GM19395 (cell line): ENCODE measurements around the gene CUX1.
"Not testable (repeated sequence)": the region's sequence is repeated elsewhere in the genome, so short reads cannot be mapped to it uniquely, and the experiment has no call there.

Experiments used
- ATAC-seq: cut with Tn5 transposase; IDR thresholded peaks from one replicate; pipeline ENCODE4 v1.9.1; 2021; ENCODE audit warnings: mild to moderate bottlenecking, moderate library complexity; ENCODE audit not compliant: unreplicated experiment

Gene CUX1

DNA sequence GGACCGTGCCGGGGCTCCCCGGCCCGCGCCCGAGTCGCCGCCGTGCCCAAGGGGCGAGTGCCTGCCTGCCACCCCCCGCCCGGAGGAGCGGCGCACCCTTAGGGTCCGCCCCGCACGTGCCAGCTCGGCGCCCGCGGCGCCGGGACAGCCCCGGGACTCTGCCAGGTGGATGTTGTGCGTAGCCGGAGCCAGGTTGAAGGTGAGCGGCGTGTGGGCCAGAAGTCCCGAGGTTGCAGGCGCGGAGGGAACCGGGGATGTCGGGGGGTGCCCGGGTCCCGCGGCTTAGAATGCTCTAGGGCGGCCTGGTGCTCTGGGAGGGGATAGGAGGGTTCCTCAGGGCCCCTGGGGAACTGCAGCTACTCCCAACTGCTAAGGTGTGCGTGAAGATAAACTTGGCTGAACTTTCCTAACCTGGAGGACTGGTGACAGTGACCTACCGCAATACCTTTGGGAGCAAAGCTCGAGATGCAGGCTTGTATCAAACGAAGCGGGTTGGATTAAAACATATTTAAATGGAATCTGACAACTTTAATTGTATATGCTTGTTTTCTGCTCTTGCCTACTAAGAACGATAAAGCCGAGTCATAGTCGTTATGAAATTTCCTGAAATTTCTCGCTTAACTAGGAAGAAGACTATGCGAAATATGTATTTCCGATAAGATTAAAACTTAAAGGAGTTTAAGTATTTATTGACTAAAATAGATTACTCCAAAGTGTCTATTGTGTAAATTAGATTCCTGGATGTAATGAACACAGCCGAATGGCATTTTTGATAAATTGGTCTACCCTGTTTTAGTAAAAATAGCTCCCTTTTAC lies at the start of gene CUX1:
TSS of gene CUX1 (plus strand) at position 156 of the 816 bp plus-strand sequence. CDS start at position 170, 14 bp downstream.
- ATAC-seq = no peak

GRCh38 chr7:101768280-101768679 lies 49.1 kb upstream of the CUX1 start:
- ATAC-seq = no peak

GRCh38 chr7:101770466-101770865 lies 47.0 kb upstream of the CUX1 start:
- no peak for ATAC-seq

- ATAC-seq = no peak
Measured at GRCh38 chr7:101772508-101773211, 44.8 kb upstream of the CUX1 start.

GRCh38 chr7:101775181-101775580 lies 42.2 kb upstream of the CUX1 start:
- ATAC-seq = no peak

- ATAC-seq = no peak
Measured at GRCh38 chr7:101778026-101778580, 39.3 kb upstream of the CUX1 start.

DNA sequence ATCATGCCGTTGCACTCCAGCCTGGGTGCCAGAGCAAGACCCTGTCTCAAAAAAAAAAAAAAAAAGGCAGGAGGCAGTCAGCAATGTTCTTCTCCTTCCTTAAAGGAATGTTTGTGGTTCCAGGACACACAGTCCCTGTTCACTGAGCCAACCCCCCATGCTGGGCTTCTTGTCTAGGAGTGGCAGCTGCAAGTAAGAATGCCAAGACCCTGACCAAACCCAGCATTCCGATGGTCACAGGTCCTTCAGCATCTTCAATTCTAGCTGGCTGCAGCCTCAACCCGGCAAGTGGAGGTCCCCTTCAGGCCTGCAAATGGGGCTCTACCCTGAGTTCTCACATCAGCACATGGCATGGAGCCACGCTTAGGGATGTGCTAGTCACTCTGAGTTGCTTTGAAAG lies 38.2 kb upstream of the CUX1 start:
- ATAC-seq = no peak

GRCh38 chr7:101780281-101780680 lies 37.1 kb upstream of the CUX1 start:
- ATAC-seq = no peak

GRCh38 chr7:101781439-101781838 lies 36.0 kb upstream of the CUX1 start:
- ATAC-seq = no peak

- no peak for ATAC-seq
Measured at GRCh38 chr7:101782476-101782875, 35.0 kb upstream of the CUX1 start.

- no peak for ATAC-seq
Measured at GRCh38 chr7:101782896-101783295, 34.5 kb upstream of the CUX1 start.

- no peak for ATAC-seq
Measured at GRCh38 chr7:101783381-101784181, 33.8 kb upstream of the CUX1 start.

GRCh38 chr7:101784292-101785127 lies 32.9 kb upstream of the CUX1 start:
- ATAC-seq = no peak

DNA sequence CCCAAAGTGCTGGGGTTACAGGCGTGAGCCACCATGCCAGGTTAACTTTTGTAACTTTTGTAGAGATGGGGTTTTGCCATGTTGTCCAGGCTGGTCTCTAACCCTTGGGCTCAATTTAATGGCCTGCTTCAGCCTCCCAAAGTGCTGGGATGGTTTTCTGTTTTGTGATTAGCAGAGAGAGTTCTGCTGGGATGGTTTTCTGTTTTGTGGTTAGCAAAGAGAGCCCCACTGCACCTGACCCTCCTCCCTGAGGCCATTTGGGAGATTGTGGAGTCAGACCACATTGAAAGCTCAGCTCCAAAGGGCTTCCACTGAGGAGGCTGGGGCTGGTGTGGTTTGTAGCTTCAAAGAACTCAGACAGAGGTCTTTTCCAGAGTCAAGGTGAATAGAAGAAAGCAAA lies 29.6 kb upstream of the CUX1 start:
- ATAC-seq = no peak

DNA sequence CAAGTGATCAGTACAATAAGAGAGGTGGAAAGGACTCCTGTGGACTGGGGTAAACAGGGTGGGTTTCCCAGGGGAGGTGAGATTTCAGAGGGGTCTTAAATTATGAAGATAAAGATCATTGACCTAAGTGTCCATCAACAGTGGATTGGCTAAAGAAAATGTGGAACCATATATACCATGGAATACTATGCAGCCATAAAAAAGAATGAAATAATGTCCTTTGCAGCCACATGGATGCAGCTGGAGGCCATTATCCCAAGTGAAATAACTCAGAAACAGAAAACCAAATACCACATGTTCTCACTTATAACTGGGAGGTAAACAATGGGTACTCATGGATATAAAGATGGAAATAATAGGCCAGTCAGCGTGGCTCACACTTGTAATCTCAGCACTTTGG lies 28.9 kb upstream of the CUX1 start:
- ATAC-seq = no peak

DNA sequence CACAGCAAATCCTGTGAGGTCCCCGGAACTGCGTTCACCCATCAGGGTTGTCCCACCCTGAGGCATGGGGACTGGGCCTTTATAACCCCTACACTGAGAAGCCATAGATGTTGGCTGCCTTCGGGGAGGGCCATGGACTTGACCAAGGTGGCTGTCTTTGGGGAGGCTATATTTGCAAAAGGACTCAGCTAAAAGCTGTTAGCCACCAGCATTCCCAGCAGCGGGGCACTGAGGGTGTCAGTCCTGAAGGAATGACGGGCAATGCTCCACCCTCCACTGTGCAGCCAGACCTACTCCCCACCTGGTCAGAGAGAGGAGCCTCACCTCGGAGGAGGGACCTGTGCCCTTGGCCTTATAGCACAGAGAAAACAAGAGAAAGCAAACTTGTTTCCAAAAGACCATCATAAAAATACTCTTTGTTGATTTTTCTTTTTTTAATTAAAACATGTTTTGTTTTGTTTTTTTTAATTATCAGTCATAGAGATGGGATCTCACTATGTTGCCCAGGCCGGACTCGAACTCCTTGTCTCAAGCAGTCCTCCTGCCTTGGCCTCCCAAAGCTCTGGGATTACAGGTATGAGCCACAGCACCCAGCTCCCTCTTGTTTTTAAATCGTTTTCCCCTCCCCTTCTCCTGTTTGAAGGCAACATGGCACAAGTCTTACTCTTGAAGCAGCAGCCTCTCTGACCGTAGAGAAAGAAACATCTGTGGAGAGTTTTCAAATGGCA lies 26.7 kb upstream of the CUX1 start:
- no peak for ATAC-seq

GRCh38 chr7:101792051-101792681 lies 25.3 kb upstream of the CUX1 start:
- ATAC-seq = no peak

GRCh38 chr7:101792682-101793071 lies 24.7 kb upstream of the CUX1 start:
- not testable (repeated sequence) for ATAC-seq

- ATAC-seq = no peak
Measured at GRCh38 chr7:101795461-101795860, 22.0 kb upstream of the CUX1 start.
